HG03045 (cell line): Measurements from ENCODE around the gene AMOT.

Experiments
- ATAC-seq: cut with Tn5 transposase; IDR thresholded peaks from one replicate; pipeline ENCODE4 v1.9.1; 2021; ENCODE audit warnings: mild to moderate bottlenecking, moderate library complexity; ENCODE audit not compliant: unreplicated experiment

The AMOT gene

DNA sequence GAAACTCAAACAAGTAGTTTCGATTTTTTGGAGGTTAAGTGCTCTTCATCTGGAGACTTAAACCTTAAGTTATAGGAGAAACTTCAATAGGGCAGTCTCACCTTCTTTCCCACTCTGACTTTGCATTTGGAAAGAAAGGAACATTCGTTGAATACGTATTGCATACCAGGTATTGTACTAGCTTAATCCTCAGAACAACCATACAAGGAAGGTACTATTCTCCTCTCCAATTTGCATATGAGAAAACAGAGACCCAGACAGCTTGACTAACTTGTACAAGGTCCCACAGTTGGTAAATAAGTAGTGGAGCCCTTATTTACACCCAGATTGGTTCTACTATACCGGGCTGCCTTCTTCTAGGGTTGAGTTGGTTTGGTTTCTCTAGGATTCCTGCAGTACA is 32.6 kb downstream of the AMOT start:
- ATAC-seq = no peak

- no peak for ATAC-seq
Observed at GRCh38 chrX:112803060-112803459, 37.6 kb downstream of the AMOT start.

- ATAC-seq = no peak
Observed at GRCh38 chrX:112802541-112802940, 38.1 kb downstream of the AMOT start.

DNA sequence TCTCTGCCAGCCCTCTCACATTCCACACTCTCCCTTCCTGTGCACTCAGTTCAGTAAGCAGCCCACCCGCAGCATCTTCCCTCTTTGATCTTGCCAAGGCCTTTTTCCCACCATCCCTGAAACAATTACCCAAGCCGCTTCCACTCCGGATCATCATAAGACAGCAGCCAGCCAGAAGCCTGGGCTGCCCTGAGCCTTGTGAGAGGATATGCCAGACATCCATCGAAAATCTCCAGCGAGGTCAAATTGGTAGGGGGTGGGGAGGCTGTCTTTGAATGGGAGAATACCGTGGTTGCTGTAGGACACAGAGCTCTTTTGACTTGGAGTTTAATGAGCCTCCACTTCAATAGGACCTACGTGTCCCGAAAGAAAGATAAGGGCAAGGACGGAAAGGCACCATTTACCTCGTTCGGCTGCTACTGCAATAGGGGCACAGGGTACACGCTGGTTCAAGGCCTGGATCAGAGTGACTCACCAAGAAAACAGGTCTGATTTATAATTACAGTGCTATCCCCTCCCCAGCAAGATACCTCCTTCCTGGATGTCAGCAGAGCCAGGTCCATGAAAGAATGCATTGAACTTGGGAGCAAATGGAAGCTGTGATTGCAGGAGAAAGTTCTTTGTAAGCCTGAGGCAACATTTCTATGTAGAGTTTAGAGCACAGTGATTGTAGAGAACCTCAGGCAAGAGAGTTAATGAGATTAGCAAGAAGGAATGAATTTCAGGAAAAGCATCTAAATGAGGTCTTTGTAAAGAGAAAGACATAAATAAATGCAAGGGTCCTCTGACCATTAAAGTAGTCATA is 39.5 kb downstream of the AMOT start:
- ATAC-seq = no peak

GRCh38 chrX:112799425-112799824 is 41.2 kb downstream of the AMOT start:
- ATAC-seq = no peak

DNA sequence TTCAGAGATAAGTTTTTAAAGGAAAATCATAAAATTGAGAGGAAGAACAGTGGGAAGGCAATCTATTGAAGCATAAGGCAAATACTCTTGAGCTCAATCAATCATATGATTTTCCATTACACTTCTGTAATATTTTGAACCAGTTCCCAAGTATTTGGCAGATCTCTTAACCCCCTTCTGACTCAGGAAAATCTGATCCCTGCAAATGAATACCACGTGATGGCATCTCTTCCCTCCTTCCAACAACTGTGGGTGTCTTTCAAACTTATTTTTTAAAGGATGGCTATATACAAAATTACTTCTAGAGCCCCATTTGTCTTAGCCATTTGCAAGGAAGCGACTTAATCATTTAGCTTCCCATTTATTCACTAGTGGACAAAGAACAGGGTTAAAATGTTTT is 41.9 kb downstream of the AMOT start:
- ATAC-seq = no peak

DNA sequence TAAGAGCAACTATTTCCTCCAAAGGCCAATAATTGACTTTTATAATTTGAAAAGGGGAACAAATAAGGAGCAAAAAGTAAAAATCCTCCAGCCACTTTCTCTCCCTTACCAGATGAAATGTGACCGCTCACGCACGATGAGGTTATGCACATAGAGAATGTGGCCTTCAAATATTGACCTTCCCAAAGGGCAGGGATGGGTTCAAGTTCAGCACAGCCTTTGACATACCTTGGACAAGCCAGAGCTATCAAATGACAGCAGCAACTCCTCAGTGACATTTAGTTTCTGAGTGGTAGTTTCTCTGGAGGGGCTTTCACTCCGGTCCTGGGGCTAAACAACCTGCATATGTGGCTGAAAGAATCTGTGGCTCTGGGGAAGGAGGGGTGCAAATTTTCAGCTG is 50.7 kb downstream of the AMOT start:
- no peak for ATAC-seq

DNA sequence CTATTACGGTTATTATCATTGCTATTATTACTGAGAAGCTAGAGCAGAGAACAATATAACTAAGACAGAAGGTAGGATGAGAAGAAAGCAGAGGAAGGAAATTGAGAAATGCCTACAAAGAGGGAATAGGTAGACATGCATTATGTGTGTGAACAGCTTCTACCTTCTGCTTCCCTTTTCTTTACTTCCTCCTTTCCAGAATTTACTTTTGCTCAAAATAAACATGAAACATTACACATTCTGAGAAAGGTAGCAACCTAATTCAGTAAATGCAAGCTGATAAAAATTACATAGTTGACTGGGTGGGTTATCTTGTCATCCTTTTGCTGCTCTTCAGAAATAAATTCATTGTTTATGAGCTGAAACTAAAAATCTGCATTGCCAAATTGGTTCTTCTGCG is 54.6 kb downstream of the AMOT start:
- ATAC-seq = no peak

DNA sequence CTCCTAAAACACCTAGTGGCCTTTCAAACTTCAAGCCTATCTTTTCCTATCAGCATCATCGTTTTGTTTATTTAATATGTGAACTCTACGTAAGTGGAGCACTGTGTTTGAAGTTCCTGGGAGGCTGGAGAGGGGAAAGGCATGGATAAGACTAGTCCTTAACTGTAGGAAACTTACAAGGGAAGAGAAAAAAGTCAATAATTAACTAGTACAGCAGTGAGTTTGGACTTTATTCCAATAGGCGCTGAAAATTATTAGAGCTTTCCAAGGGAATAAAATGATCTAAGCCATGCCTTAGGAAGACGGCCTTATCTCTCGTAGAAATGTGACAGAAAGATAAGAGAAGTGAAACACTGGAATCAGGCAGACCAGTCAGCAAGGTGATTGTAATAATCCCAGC is 55.3 kb downstream of the AMOT start:
- ATAC-seq = no peak

DNA sequence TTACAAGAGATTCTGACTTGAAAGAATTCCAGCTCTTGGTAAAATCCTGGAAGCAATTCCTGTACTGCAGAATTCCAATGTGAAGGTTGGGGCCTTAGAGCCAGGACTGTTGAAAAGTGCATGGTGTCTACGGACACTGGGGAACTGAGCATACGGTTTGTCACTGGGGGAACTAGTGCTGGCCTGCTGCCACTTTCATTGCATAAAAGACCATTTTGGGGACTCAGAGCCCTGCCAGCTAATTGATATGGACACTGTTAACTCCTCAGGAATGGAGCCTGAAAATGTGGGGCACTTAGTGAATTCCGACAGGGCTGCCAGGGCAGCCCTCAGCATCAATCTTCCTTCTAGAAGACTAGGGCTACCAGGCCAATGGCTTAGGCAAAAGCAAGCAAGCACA is 55.9 kb downstream of the AMOT start:
- ATAC-seq = no peak

- no peak for ATAC-seq
Observed at GRCh38 chrX:112779139-112779538, 61.5 kb downstream of the AMOT start.

GRCh38 chrX:112774651-112775293 is 65.9 kb downstream of the AMOT start:
- no peak for ATAC-seq

DNA sequence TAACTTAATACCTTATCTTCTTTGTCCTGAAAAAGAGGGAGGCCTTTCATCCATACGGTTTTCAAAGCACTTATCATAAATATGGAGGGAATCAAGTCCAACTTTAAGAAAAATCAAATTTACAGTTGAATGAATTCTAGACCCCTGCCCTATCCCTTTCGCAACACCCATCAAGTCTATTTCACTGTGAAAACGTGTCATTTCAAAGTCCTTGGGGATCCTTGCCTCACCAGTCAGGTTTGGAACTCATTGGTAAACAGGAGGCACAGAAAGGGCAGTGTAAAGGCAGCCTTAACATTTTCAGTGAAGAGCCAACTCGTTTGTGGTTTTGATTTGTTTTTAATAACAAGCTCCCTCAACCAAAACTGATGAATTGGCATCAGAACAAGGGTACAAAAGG is 66.5 kb downstream of the AMOT start:
- no peak for ATAC-seq

- ATAC-seq = no peak
Observed at GRCh38 chrX:112769034-112769433, 71.6 kb downstream of the AMOT start.

- ATAC-seq = no peak
Observed at GRCh38 chrX:112768563-112768962, 72.1 kb downstream of the AMOT start.

DNA sequence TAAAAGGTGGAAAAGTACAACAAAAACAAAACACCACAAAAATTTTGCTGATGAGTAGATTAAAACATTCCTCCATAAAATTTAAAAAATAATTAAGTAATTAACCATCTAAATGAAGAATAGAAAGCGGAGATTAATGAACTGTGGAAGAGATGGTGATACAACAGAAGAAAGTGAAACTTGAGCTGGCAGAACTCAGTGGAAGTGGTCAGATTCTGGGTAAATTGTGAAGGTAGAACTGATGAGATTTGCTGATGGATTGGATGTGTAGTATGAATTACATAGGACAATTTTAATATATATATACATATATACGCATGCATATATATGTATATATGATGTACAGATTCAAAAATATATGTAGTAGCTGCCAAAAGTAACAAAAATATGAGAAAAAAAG is 73.9 kb downstream of the AMOT start:
- ATAC-seq = no peak

- peak; percentile 86 for ATAC-seq
Observed at GRCh38 chrX:112761242-112762207, 79.1 kb downstream of the AMOT start.

GRCh38 chrX:112760697-112761096 is 79.9 kb downstream of the AMOT start:
- peak; percentile 41 for ATAC-seq

- no peak for ATAC-seq
Observed at GRCh38 chrX:112759966-112760365, 80.7 kb downstream of the AMOT start.

- no peak for ATAC-seq
Observed at GRCh38 chrX:112759512-112759911, 81.1 kb downstream of the AMOT start.

GRCh38 chrX:112757946-112758345 is 82.7 kb downstream of the AMOT start:
- no peak for ATAC-seq
